MM.1S (cell line): ENCODE data around the gene CASZ1.

ENCODE experiments used
- DNase-seq: peaks from one replicate; pipeline ENCODE4 v3.0.0-alpha.2; 2015
- H2AFZ ChIP-seq: fragments of 300-600 bp; sonication (generic); 2 replicates; pipeline ENCODE4 v1.6.0; 2016; ENCODE audit warnings: antibody characterized with exemption, low read length
- H3F3A ChIP-seq: fragments of 300-600 bp; sonication (generic); 2 replicates; pipeline ENCODE4 v1.6.1; 2016; ENCODE audit warnings: mild to moderate bottlenecking, antibody characterized with exemption, low read length, moderate library complexity, mixed read lengths; ENCODE audit not compliant: insufficient read depth
- H3K27ac ChIP-seq: fragments of 300-600 bp; sonication (generic); 2 replicates; pipeline ENCODE4 v1.5.1; 2016; ENCODE audit warnings: mild to moderate bottlenecking, low read length
- H3K27me3 ChIP-seq: fragments of 300-600 bp; sonication (generic); replicated peaks from 2 replicates; pipeline ENCODE4 v1.6.0; 2016; ENCODE audit warnings: low read length; ENCODE audit not compliant: insufficient read depth
- H3K36me3 ChIP-seq: fragments of 300-600 bp; sonication (generic); replicated peaks from 2 replicates; pipeline ENCODE4 v1.6.1; 2016; ENCODE audit warnings: mild to moderate bottlenecking, low read length, mixed read lengths; ENCODE audit not compliant: insufficient read depth
- H3K4me1 ChIP-seq: fragments of 300-600 bp; sonication (generic); 2 replicates; pipeline ENCODE4 v1.6.1; 2016; ENCODE audit warnings: low read length, mixed read lengths
- H3K4me2 ChIP-seq: fragments of 300-600 bp; sonication (generic); 2 replicates; pipeline ENCODE4 v1.6.0; 2016; ENCODE audit warnings: low read depth, low read length
- H3K4me3 ChIP-seq: fragments of 300-600 bp; sonication (generic); 2 replicates; pipeline ENCODE4 v1.5.1; 2016; ENCODE audit warnings: low read length, mixed read lengths
- H3K79me2 ChIP-seq: fragments of 300-600 bp; sonication (generic); 2 replicates; pipeline ENCODE4 v1.6.1; 2016; ENCODE audit warnings: mixed run types, low read length, mixed read lengths
- H3K9ac ChIP-seq: fragments of 300-600 bp; sonication (generic); 2 replicates; pipeline ENCODE4 v1.6.1; 2016; ENCODE audit warnings: low read length, mixed read lengths
- H3K9me2 ChIP-seq: fragments of 300-600 bp; sonication (generic); replicated peaks from 2 replicates; pipeline ENCODE4 v1.6.1; 2016; ENCODE audit warnings: mild to moderate bottlenecking, low read length, mixed read lengths; ENCODE audit not compliant: insufficient read depth
- H3K9me3 ChIP-seq: fragments of 300-600 bp; sonication (generic); replicated peaks from 2 replicates; pipeline ENCODE4 v1.6.1; 2016; ENCODE audit warnings: mild to moderate bottlenecking, low read length, mixed read lengths; ENCODE audit not compliant: insufficient read depth
- H4K20me1 ChIP-seq: fragments of 300-600 bp; sonication (generic); 2 replicates; pipeline ENCODE4 v1.6.1; 2016; ENCODE audit warnings: mild to moderate bottlenecking, low read length, moderate library complexity, mixed read lengths; ENCODE audit not compliant: insufficient read depth
- EZH2 ChIP-seq: fragments of 300-600 bp; sonication (generic); optimal IDR thresholded peaks from 2 replicates; pipeline ENCODE3; 2017; ENCODE audit warnings: low read depth, mild to moderate bottlenecking, antibody characterized with exemption, low read length, mixed read lengths
- EZH2phosphoT487 ChIP-seq: fragments of 300-600 bp; sonication (generic); IDR thresholded peaks from 2 replicates; pipeline ENCODE4 v1.6.1; 2018; ENCODE audit warnings: antibody characterized with exemption, low read length
- TF ChIP-seq, protein P1 (sequence below): fragments of 300-600 bp; sonication (generic); IDR thresholded peaks from 2 replicates; pipeline ENCODE4 v1.5.1; 2016; ENCODE audit warnings: antibody characterized with exemption, low read length, mixed read lengths

The CASZ1 gene

DNA sequence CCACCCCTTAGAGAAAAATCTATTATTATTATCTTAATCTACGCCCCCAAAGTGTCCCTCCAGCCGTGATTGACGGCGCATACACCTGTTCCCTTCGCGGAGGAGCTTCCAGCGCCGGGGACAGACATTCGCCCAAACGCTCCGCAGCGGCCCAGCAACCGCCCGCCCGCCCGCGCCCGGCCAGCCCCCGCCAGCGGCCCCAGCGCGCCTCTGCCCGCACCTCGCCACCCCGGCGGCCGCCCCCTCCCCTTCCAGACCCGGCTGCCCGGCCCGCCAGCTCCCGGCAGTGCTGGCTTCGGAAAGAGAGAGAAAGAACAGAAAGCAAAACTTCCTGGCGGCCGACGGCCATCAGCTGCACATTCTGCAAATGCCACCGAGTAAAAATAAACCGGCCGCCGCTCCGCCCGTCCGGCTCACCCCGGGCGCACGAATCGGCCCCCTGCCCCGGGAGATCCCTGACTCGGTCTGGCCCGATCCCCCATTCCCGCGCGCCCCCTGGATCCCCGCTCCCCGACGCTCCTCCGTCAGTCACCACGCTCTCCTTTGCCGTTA, 1.6 kb downstream of the CASZ1 start:
- TF ChIP-seq EZH2phosphoT487 = no peak
- TF ChIP-seq EZH2 = no peak
- TF ChIP-seq, protein P1, sequence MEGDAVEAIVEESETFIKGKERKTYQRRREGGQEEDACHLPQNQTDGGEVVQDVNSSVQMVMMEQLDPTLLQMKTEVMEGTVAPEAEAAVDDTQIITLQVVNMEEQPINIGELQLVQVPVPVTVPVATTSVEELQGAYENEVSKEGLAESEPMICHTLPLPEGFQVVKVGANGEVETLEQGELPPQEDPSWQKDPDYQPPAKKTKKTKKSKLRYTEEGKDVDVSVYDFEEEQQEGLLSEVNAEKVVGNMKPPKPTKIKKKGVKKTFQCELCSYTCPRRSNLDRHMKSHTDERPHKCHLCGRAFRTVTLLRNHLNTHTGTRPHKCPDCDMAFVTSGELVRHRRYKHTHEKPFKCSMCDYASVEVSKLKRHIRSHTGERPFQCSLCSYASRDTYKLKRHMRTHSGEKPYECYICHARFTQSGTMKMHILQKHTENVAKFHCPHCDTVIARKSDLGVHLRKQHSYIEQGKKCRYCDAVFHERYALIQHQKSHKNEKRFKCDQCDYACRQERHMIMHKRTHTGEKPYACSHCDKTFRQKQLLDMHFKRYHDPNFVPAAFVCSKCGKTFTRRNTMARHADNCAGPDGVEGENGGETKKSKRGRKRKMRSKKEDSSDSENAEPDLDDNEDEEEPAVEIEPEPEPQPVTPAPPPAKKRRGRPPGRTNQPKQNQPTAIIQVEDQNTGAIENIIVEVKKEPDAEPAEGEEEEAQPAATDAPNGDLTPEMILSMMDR = no peak
- peak overlapping the region; percentile 74; the same call in 1 of the 2 replicates for H3K4me2 ChIP-seq
- H3K4me3 ChIP-seq = peak overlapping the region; percentile 62
- H3K9ac ChIP-seq = no peak overlapping the region
- H3K4me1 ChIP-seq = no peaks in the 10 kb centered on the region
- H3F3A ChIP-seq = no peaks in the 10 kb centered on the region
- no peaks in the 10 kb centered on the region for H4K20me1 ChIP-seq
- no peaks in the 10 kb centered on the region for H3K9me2 ChIP-seq
- no peak overlapping the region for H3K27ac ChIP-seq
- peaks cover 89% of the 10 kb centered on the region for H3K27me3 ChIP-seq
- H3K36me3 ChIP-seq = no peaks in the 10 kb centered on the region
- no peaks in the 10 kb centered on the region for H3K9me3 ChIP-seq
- no peaks in the 10 kb centered on the region for H3K79me2 ChIP-seq
- 0 out of 2 replicates have a peak overlapping the region, but pooled peaks have one; percentile 45 for H2AFZ ChIP-seq
- no peak for DNase-seq

DNA sequence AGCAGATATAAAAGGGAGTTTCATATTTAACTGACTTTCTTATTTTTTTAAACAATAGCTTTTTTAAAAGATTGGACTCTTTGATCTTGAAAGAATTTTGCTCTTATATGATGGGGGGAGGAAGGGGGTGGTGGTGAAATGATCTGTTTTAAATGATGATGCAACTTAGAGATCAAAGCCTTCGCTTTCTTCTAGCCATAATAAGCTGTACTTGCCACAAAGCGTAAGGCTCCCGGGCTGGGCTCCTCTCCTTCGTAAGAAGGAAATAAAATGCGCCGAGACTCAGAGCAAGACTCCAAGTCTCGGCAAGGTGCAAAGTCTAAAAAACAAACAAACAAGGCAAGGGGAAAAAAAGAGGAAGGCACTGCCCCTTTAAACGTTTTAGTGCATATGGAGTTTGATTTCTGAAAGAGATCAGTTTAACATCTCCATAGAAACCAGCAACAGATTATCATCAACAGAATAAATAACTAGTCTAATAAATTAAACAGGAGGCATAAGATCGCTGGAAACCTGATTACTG, 3.3 kb downstream of the CASZ1 start:
- DNase-seq = no peak
- no peaks in the 10 kb centered on the region for H3F3A ChIP-seq

DNA sequence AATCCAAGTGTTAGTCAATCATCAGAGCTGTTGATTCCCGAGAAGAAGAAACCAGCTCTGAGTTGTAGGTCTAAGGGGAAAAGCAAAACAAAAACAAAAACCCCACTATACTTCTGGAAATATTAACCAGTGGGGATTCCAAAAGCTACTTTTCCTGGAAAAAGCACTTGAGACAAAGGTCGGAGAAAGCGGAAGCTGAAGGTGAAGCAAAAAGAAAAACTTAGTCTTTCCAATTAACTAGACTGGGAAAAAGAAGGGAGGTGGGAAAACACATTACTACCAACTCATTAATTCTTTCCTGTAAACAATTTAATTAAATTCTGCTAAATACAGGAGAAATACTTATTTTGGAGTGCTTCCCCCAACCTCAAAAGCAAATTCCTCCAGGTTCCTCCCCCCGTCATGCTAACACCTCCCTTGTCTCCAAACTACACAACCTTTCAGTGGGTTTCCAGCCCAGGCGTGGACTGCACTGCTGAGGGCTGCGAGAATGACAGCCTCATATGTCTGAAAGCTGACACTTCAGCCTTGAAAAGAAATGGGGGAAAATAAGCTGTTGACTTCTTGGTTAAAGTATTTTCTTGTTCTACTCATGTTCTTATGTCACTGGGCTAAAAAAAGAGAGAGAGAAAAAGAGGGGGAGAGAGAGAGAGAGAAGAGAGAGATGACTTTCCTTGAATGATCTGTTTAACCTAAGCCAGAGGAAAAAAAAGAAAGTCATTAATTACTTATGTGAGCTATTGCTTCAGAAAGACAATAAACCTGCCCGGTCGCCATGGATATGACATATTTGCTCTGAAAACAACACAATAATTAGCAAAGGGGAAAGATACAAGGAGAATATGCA, 5.1 kb downstream of the CASZ1 start:
- H3K4me2 ChIP-seq = no peak overlapping the region
- H2AFZ ChIP-seq = no peak overlapping the region
- TF ChIP-seq EZH2phosphoT487 (no peak; the same call in 1 of the 2 replicates), EZH2 (no peak)
- TF ChIP-seq, protein P1 = no peak
- no peak overlapping the region for H3K9ac ChIP-seq
- no peaks in the 10 kb centered on the region for H3F3A ChIP-seq
- no peaks in the 10 kb centered on the region for H3K36me3 ChIP-seq
- no peak overlapping the region for H3K27ac ChIP-seq
- no peaks in the 10 kb centered on the region for H3K79me2 ChIP-seq
- no peak overlapping the region for H3K4me3 ChIP-seq
- H3K9me3 ChIP-seq = no peaks in the 10 kb centered on the region
- H4K20me1 ChIP-seq = no peaks in the 10 kb centered on the region
- no peaks in the 10 kb centered on the region for H3K4me1 ChIP-seq
- H3K9me2 ChIP-seq = no peaks in the 10 kb centered on the region
- DNase-seq = no peak
- H3K27me3 ChIP-seq = peaks cover 89% of the 10 kb centered on the region

More for the DNA sequence above, 3.3 kb downstream of the CASZ1 start:
- no peaks in the 10 kb centered on the region for H3K9me2 ChIP-seq
- H3K4me1 ChIP-seq = no peaks in the 10 kb centered on the region
- no peaks in the 10 kb centered on the region for H3K79me2 ChIP-seq
- no peak overlapping the region for H3K27ac ChIP-seq
- H3K9ac ChIP-seq = no peak overlapping the region
- H3K4me2 ChIP-seq = no peak overlapping the region
- H4K20me1 ChIP-seq = no peaks in the 10 kb centered on the region
- H3K9me3 ChIP-seq = no peaks in the 10 kb centered on the region
- H2AFZ ChIP-seq = no peak overlapping the region
- H3K4me3 ChIP-seq = no peak overlapping the region
- no peaks in the 10 kb centered on the region for H3K36me3 ChIP-seq
- H3K27me3 ChIP-seq = peaks cover 89% of the 10 kb centered on the region
- TF ChIP-seq EZH2phosphoT487 (no peak), EZH2 (no peak)
- TF ChIP-seq, protein P1 = no peak
